ENCODE data around the gene ACAA1.

ACAA1 gene

GRCh38 chr3:38154033-38154494, 17.1 kb upstream of the ACAA1 start:
- DNase-seq (ENCODE audit: low spot score), result no peak

- DNase-seq (ENCODE audit: low spot score), result no peak
Measured at GRCh38 chr3:38153221-38153620, 16.3 kb upstream of the ACAA1 start.

- no peak for DNase-seq (ENCODE audit: low spot score)
Measured at GRCh38 chr3:38152609-38153008, 15.7 kb upstream of the ACAA1 start.

GRCh38 chr3:38151667-38152265, 14.8 kb upstream of the ACAA1 start:
- DNase-seq (ENCODE audit: low spot score), result no peak

- no peak for DNase-seq (ENCODE audit: low spot score)
Measured at GRCh38 chr3:38150780-38151528, 14.0 kb upstream of the ACAA1 start.

GRCh38 chr3:38149708-38150107, 12.8 kb upstream of the ACAA1 start:
- DNase-seq (ENCODE audit: low spot score), result no peak

GRCh38 chr3:38148311-38148882, 11.5 kb upstream of the ACAA1 start:
- DNase-seq (ENCODE audit: low spot score), result no peak

- no peak for DNase-seq (ENCODE audit: low spot score)
Measured at GRCh38 chr3:38147421-38147820, 10.5 kb upstream of the ACAA1 start.

- no peak for DNase-seq (ENCODE audit: low spot score)
Measured at GRCh38 chr3:38146504-38146903, 9.6 kb upstream of the ACAA1 start.

GRCh38 chr3:38143511-38143910, 6.6 kb upstream of the ACAA1 start:
- DNase-seq (ENCODE audit: low spot score), result no peak

GRCh38 chr3:38142959-38143358, 6.0 kb upstream of the ACAA1 start:
- DNase-seq (ENCODE audit: low spot score), result no peak

GRCh38 chr3:38141952-38142273, 5.0 kb upstream of the ACAA1 start:
- DNase-seq (ENCODE audit: low spot score), result no peak

GRCh38 chr3:38141173-38141951, 4.4 kb upstream of the ACAA1 start:
- DNase-seq (ENCODE audit: low spot score), result no peak

GRCh38 chr3:38140326-38141172, 3.6 kb upstream of the ACAA1 start:
- no peak for DNase-seq (ENCODE audit: low spot score)

GRCh38 chr3:38139652-38140051, 2.7 kb upstream of the ACAA1 start:
- no peak for DNase-seq (ENCODE audit: low spot score)

- no peak for DNase-seq (ENCODE audit: low spot score)
Measured at GRCh38 chr3:38139191-38139590, 2.3 kb upstream of the ACAA1 start.

- peak; percentile 72 for DNase-seq (ENCODE audit: low spot score)
Measured at GRCh38 chr3:38138349-38139190, 1.6 kb upstream of the ACAA1 start, which contains the start of gene MYD88. Gene MYD88, plus strand, starts transcription at chr3:38138661. Its CDS starts 40 bp downstream, at chr3:38138701.

- DNase-seq (ENCODE audit: low spot score), result peak; percentile 14
Measured at GRCh38 chr3:38137615-38138348, 855 bp upstream of the ACAA1 start.

- peak; percentile 11 for DNase-seq (ENCODE audit: low spot score)
Measured at GRCh38 chr3:38136393-38136776, 542 bp downstream of the ACAA1 start.

All from hematopoietic multipotent progenitor cell treated with erythropoietin and hydrocortisone succinate and interleukin-3 and kit ligand, for 15 days (in vitro differentiated cells).